ENCODE measurements around the gene GIGYF2.

The GIGYF2 gene

GRCh38 chr2:232776435-232776834 is 79.3 kb downstream of the GIGYF2 start, which contains the start of gene KCNJ13:
KCNJ13 (minus strand) TSS chr2:232776565; CDS start chr2:232771362, 5,203 bp downstream.
- Histone ChIP-seq H3K9me3 (ENCODE audit: control insufficient read depth, low read length) (no peaks in the 10 kb centered on the region), H3K27ac (ENCODE audit: insufficient read depth, low read depth, low read length, poor library complexity, severe bottlenecking) (peak within 1 kb of the TSS; percentile 62), H3K4me3 (ENCODE audit: insufficient read depth, low read depth, low read length) (peak within 1 kb of the TSS; percentile 34), H3K27me3 (ENCODE audit: control insufficient read depth, insufficient read depth, low read length, poor library complexity, severe bottlenecking) (no peaks in the 10 kb centered on the region), H3K4me1 (ENCODE audit: control insufficient read depth, insufficient read depth, low read length) (peaks cover 15% of the 10 kb centered on the region), H3K36me3 (ENCODE audit: control insufficient read depth, insufficient read depth, low read length) (no peaks in the 10 kb centered on the region)
- WGBS, 2 experiments, result 46% methylated on average over 1 of the region's 1 CpG; no CpG with 5 or more reads in 1 of the 2 experiments

- no peak overlapping the region for H3K27ac ChIP-seq (ENCODE audit: insufficient read depth, low read depth, low read length, poor library complexity, severe bottlenecking)
- WGBS, 2 experiments, result 87 to 98% methylated on average over 2 to 3 of the region's 5 CpGs
- no peaks in the 10 kb centered on the region for H3K36me3 ChIP-seq (ENCODE audit: control insufficient read depth, insufficient read depth, low read length)
- peaks cover 15% of the 10 kb centered on the region for H3K4me1 ChIP-seq (ENCODE audit: control insufficient read depth, insufficient read depth, low read length)
- H3K27me3 ChIP-seq (ENCODE audit: control insufficient read depth, insufficient read depth, low read length, poor library complexity, severe bottlenecking), result no peaks in the 10 kb centered on the region
- no peaks in the 10 kb centered on the region for H3K9me3 ChIP-seq (ENCODE audit: control insufficient read depth, low read length)
- H3K4me3 ChIP-seq (ENCODE audit: insufficient read depth, low read depth, low read length), result no peak overlapping the region
Measured at GRCh38 chr2:232777276-232777675, 80.1 kb downstream of the GIGYF2 start.

GRCh38 chr2:232779465-232779864 is 82.3 kb downstream of the GIGYF2 start:
- Histone ChIP-seq H3K27ac (ENCODE audit: insufficient read depth, low read depth, low read length, poor library complexity, severe bottlenecking) (no peak overlapping the region), H3K4me1 (ENCODE audit: control insufficient read depth, insufficient read depth, low read length) (peaks cover 15% of the 10 kb centered on the region), H3K36me3 (ENCODE audit: control insufficient read depth, insufficient read depth, low read length) (no peaks in the 10 kb centered on the region), H3K4me3 (ENCODE audit: insufficient read depth, low read depth, low read length) (no peak overlapping the region), H3K27me3 (ENCODE audit: control insufficient read depth, insufficient read depth, low read length, poor library complexity, severe bottlenecking) (no peaks in the 10 kb centered on the region), H3K9me3 (ENCODE audit: control insufficient read depth, low read length) (no peaks in the 10 kb centered on the region)
- 93 to 97% methylated on average over 3 of the region's 3 CpGs for WGBS, 2 experiments

- no peak overlapping the region for H3K27ac ChIP-seq (ENCODE audit: insufficient read depth, low read depth, low read length, poor library complexity, severe bottlenecking)
- H3K27me3 ChIP-seq (ENCODE audit: control insufficient read depth, insufficient read depth, low read length, poor library complexity, severe bottlenecking), result no peaks in the 10 kb centered on the region
- H3K36me3 ChIP-seq (ENCODE audit: control insufficient read depth, insufficient read depth, low read length), result no peaks in the 10 kb centered on the region
- whole genome bisulfite sequencing, 2 experiments, result 89 to 100% methylated on average over 1 of the region's 1 CpG
- no peaks in the 10 kb centered on the region for H3K9me3 ChIP-seq (ENCODE audit: control insufficient read depth, low read length)
- peaks cover 15% of the 10 kb centered on the region for H3K4me1 ChIP-seq (ENCODE audit: control insufficient read depth, insufficient read depth, low read length)
- no peak overlapping the region for H3K4me3 ChIP-seq (ENCODE audit: insufficient read depth, low read depth, low read length)
Measured at GRCh38 chr2:232779934-232780333, 82.8 kb downstream of the GIGYF2 start.

- Histone ChIP-seq H3K27me3 (ENCODE audit: control insufficient read depth, insufficient read depth, low read length, poor library complexity, severe bottlenecking) (no peaks in the 10 kb centered on the region), H3K4me3 (ENCODE audit: insufficient read depth, low read depth, low read length) (no peak overlapping the region), H3K36me3 (ENCODE audit: control insufficient read depth, insufficient read depth, low read length) (no peaks in the 10 kb centered on the region), H3K4me1 (ENCODE audit: control insufficient read depth, insufficient read depth, low read length) (peaks cover 9% of the 10 kb centered on the region), H3K27ac (ENCODE audit: insufficient read depth, low read depth, low read length, poor library complexity, severe bottlenecking) (no peak overlapping the region), H3K9me3 (ENCODE audit: control insufficient read depth, low read length) (no peaks in the 10 kb centered on the region)
Measured at GRCh38 chr2:232781765-232782164, 84.6 kb downstream of the GIGYF2 start.

- H3K27ac ChIP-seq (ENCODE audit: insufficient read depth, low read depth, low read length, poor library complexity, severe bottlenecking), result no peak overlapping the region
- H3K9me3 ChIP-seq (ENCODE audit: control insufficient read depth, low read length), result no peaks in the 10 kb centered on the region
- H3K4me1 ChIP-seq (ENCODE audit: control insufficient read depth, insufficient read depth, low read length), result no peaks in the 10 kb centered on the region
- peaks cover 8% of the 10 kb centered on the region for H3K36me3 ChIP-seq (ENCODE audit: control insufficient read depth, insufficient read depth, low read length)
- no peak overlapping the region for H3K4me3 ChIP-seq (ENCODE audit: insufficient read depth, low read depth, low read length)
- H3K27me3 ChIP-seq (ENCODE audit: control insufficient read depth, insufficient read depth, low read length, poor library complexity, severe bottlenecking), result no peaks in the 10 kb centered on the region
Measured at GRCh38 chr2:232783278-232783677, 86.1 kb downstream of the GIGYF2 start.

- peaks cover 18% of the 10 kb centered on the region for H3K36me3 ChIP-seq (ENCODE audit: control insufficient read depth, insufficient read depth, low read length)
- H3K9me3 ChIP-seq (ENCODE audit: control insufficient read depth, low read length), result no peaks in the 10 kb centered on the region
- H3K4me1 ChIP-seq (ENCODE audit: control insufficient read depth, insufficient read depth, low read length), result no peaks in the 10 kb centered on the region
- H3K27ac ChIP-seq (ENCODE audit: insufficient read depth, low read depth, low read length, poor library complexity, severe bottlenecking), result no peak overlapping the region
- no peaks in the 10 kb centered on the region for H3K27me3 ChIP-seq (ENCODE audit: control insufficient read depth, insufficient read depth, low read length, poor library complexity, severe bottlenecking)
- H3K4me3 ChIP-seq (ENCODE audit: insufficient read depth, low read depth, low read length), result no peak overlapping the region
Measured at GRCh38 chr2:232787806-232788205, 90.7 kb downstream of the GIGYF2 start.

- Histone ChIP-seq H3K4me1 (ENCODE audit: control insufficient read depth, insufficient read depth, low read length) (no peaks in the 10 kb centered on the region), H3K36me3 (ENCODE audit: control insufficient read depth, insufficient read depth, low read length) (peaks cover 18% of the 10 kb centered on the region), H3K27me3 (ENCODE audit: control insufficient read depth, insufficient read depth, low read length, poor library complexity, severe bottlenecking) (no peaks in the 10 kb centered on the region), H3K27ac (ENCODE audit: insufficient read depth, low read depth, low read length, poor library complexity, severe bottlenecking) (no peak overlapping the region), H3K9me3 (ENCODE audit: control insufficient read depth, low read length) (no peaks in the 10 kb centered on the region), H3K4me3 (ENCODE audit: insufficient read depth, low read depth, low read length) (no peak overlapping the region)
- 94 to 98% methylated on average over 4 of the region's 4 CpGs for WGBS, 2 experiments
Measured at GRCh38 chr2:232789082-232789481, 92.0 kb downstream of the GIGYF2 start.

- Histone ChIP-seq H3K27me3 (ENCODE audit: control insufficient read depth, insufficient read depth, low read length, poor library complexity, severe bottlenecking) (no peaks in the 10 kb centered on the region), H3K36me3 (ENCODE audit: control insufficient read depth, insufficient read depth, low read length) (peaks cover 24% of the 10 kb centered on the region)
Measured at GRCh38 chr2:232791518-232791917, 94.4 kb downstream of the GIGYF2 start.

GRCh38 chr2:232793271-232793670 is 96.1 kb downstream of the GIGYF2 start:
- WGBS, 2 experiments, result 54 to 69% methylated on average over 4 of the region's 4 CpGs
- H3K27ac ChIP-seq (ENCODE audit: insufficient read depth, low read depth, low read length, poor library complexity, severe bottlenecking), result peak overlapping the region; percentile 3
- peaks cover 20% of the 10 kb centered on the region for H3K36me3 ChIP-seq (ENCODE audit: control insufficient read depth, insufficient read depth, low read length)
- no peaks in the 10 kb centered on the region for H3K9me3 ChIP-seq (ENCODE audit: control insufficient read depth, low read length)
- H3K4me1 ChIP-seq (ENCODE audit: control insufficient read depth, insufficient read depth, low read length), result no peaks in the 10 kb centered on the region
- no peaks in the 10 kb centered on the region for H3K27me3 ChIP-seq (ENCODE audit: control insufficient read depth, insufficient read depth, low read length, poor library complexity, severe bottlenecking)
- no peak overlapping the region for H3K4me3 ChIP-seq (ENCODE audit: insufficient read depth, low read depth, low read length)

More at GRCh38 chr2:232791518-232791917, 94.4 kb downstream of the GIGYF2 start:
- Histone ChIP-seq H3K9me3 (ENCODE audit: control insufficient read depth, low read length) (no peaks in the 10 kb centered on the region), H3K27ac (ENCODE audit: insufficient read depth, low read depth, low read length, poor library complexity, severe bottlenecking) (no peak overlapping the region), H3K4me3 (ENCODE audit: insufficient read depth, low read depth, low read length) (no peak overlapping the region), H3K4me1 (ENCODE audit: control insufficient read depth, insufficient read depth, low read length) (no peaks in the 10 kb centered on the region)
- 97 to 98% methylated on average over 4 of the region's 4 CpGs for WGBS, 2 experiments

- H3K4me1 ChIP-seq (ENCODE audit: control insufficient read depth, insufficient read depth, low read length), result no peaks in the 10 kb centered on the region
- H3K4me3 ChIP-seq (ENCODE audit: insufficient read depth, low read depth, low read length), result no peak overlapping the region
- no peak overlapping the region for H3K27ac ChIP-seq (ENCODE audit: insufficient read depth, low read depth, low read length, poor library complexity, severe bottlenecking)
- 100% methylated on average over 1 of the region's 1 CpG for WGBS, 2 experiments
- H3K27me3 ChIP-seq (ENCODE audit: control insufficient read depth, insufficient read depth, low read length, poor library complexity, severe bottlenecking), result no peaks in the 10 kb centered on the region
- peaks cover 20% of the 10 kb centered on the region for H3K36me3 ChIP-seq (ENCODE audit: control insufficient read depth, insufficient read depth, low read length)
- no peaks in the 10 kb centered on the region for H3K9me3 ChIP-seq (ENCODE audit: control insufficient read depth, low read length)
Measured at GRCh38 chr2:232794981-232795380, 97.8 kb downstream of the GIGYF2 start.

All from ectodermal cell (in vitro differentiated cells).